Ishikawa (cell line): ENCODE results near the gene SCN3B.

Source experiments
- CEBPB ChIP-seq: IDR thresholded peaks from 2 replicates; pipeline ENCODE4 v1.6.1; 2012
- EGR1 ChIP-seq: IDR thresholded peaks from 2 replicates; pipeline ENCODE4 v1.6.1; 2012
- EP300 ChIP-seq: IDR thresholded peaks from 2 replicates; pipeline ENCODE4 v1.6.1; 2012; ENCODE audit warnings: borderline replicate concordance
- FOXM1 ChIP-seq: IDR thresholded peaks from 2 replicates; pipeline ENCODE4 v1.6.1; 2012; ENCODE audit warnings: low read depth, borderline replicate concordance
- MAX ChIP-seq: IDR thresholded peaks from 2 replicates; pipeline ENCODE4 v1.6.1; 2012
- NFIC ChIP-seq: IDR thresholded peaks from 2 replicates; pipeline ENCODE4 v1.6.1; 2012
- TAF1 ChIP-seq: IDR thresholded peaks from 2 replicates; pipeline ENCODE4 v1.6.1; 2012; ENCODE audit warnings: low read depth, mild to moderate bottlenecking
- TCF12 ChIP-seq: IDR thresholded peaks from 2 replicates; pipeline ENCODE4 v1.6.1; 2012; ENCODE audit warnings: low read depth
- TEAD4 ChIP-seq: IDR thresholded peaks from 2 replicates; pipeline ENCODE4 v1.6.1; 2012
- YY1 ChIP-seq: IDR thresholded peaks from 2 replicates; pipeline ENCODE4 v1.6.1; 2012; ENCODE audit warnings: low read depth
- TF ChIP-seq, protein P1 (sequence below): IDR thresholded peaks from 2 replicates; pipeline ENCODE4 v1.6.1; 2012; ENCODE audit warnings: low read depth, mild to moderate bottlenecking
- TF ChIP-seq, protein P2 (sequence below): IDR thresholded peaks from 2 replicates; pipeline ENCODE4 v1.6.1; 2012

DNA sequence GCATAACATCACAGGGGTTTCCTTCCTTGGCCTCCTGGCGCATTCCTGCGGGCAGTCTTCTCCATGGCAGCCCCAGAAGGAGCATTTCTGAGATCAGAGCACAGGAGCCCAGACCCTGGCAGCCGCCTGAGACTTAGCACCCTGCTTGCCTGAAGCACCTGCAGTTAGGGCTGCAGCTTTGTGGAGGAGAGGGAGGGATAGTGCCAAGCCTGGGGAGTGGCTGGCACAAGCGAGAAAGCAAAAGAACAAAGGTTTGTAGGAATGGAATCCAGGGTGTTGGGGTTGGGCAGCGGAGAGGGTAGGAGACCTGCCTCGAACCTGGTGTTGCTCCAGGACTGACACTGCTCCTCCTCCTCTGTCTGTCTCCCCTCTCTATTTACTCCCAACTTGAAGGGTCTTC is 66.9 kb downstream of the SCN3B start:
- TF ChIP-seq, protein P1, sequence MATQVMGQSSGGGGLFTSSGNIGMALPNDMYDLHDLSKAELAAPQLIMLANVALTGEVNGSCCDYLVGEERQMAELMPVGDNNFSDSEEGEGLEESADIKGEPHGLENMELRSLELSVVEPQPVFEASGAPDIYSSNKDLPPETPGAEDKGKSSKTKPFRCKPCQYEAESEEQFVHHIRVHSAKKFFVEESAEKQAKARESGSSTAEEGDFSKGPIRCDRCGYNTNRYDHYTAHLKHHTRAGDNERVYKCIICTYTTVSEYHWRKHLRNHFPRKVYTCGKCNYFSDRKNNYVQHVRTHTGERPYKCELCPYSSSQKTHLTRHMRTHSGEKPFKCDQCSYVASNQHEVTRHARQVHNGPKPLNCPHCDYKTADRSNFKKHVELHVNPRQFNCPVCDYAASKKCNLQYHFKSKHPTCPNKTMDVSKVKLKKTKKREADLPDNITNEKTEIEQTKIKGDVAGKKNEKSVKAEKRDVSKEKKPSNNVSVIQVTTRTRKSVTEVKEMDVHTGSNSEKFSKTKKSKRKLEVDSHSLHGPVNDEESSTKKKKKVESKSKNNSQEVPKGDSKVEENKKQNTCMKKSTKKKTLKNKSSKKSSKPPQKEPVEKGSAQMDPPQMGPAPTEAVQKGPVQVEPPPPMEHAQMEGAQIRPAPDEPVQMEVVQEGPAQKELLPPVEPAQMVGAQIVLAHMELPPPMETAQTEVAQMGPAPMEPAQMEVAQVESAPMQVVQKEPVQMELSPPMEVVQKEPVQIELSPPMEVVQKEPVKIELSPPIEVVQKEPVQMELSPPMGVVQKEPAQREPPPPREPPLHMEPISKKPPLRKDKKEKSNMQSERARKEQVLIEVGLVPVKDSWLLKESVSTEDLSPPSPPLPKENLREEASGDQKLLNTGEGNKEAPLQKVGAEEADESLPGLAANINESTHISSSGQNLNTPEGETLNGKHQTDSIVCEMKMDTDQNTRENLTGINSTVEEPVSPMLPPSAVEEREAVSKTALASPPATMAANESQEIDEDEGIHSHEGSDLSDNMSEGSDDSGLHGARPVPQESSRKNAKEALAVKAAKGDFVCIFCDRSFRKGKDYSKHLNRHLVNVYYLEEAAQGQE, result no peak
- TF ChIP-seq EGR1 (no peak), CEBPB (no peak), TEAD4 (no peak), MAX (no peak), TCF12 (no peak), TAF1 (no peak), FOXM1 (no peak), EP300 (no peak), YY1 (no peak), NFIC (no peak)
- TF ChIP-seq, protein P2, sequence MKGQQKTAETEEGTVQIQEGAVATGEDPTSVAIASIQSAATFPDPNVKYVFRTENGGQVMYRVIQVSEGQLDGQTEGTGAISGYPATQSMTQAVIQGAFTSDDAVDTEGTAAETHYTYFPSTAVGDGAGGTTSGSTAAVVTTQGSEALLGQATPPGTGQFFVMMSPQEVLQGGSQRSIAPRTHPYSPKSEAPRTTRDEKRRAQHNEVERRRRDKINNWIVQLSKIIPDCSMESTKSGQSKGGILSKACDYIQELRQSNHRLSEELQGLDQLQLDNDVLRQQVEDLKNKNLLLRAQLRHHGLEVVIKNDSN, result no peak
